Measurements from ENCODE around the gene ARHGAP21. TPM values are rescaled to one million over a fixed set of nuclear protein-coding genes. Genes with fewer than 3 reads are reported as not detected.

Gene ARHGAP21
- total RNA-seq, 1 experiment from 2014 or later: 45.8 TPM

DNA sequence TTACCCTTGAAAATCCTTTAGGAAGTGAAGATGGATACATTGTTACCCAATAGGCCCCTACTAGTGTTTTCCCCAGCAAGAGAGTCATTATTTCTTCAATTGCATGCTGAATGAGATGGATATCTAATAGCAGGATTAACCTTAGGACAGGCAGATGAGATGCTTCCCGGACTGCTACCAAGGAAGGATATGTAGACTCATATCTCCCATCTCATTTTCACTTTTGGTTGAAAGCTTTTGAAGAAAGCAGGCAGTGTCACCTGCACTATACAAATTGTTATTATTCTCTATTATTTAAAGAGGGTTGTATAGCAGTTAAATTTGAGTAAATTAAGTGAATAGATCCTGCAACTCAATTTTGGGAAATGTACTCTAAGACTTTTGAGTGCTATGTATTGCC, 17.0 kb upstream of the ARHGAP21 start:
- TF ChIP-seq SIN3A (IDR thresholded peaks at IDR 0.05; ENCODE audit: borderline replicate concordance, insufficient read depth, low read depth, low read length) (no peak), TCF7L2 (IDR thresholded peaks at IDR 0.05; ENCODE audit: low read depth, low read length) (no peak), POLR2AphosphoS5 (IDR thresholded peaks at IDR 0.05; ENCODE audit: low read depth, low read length) (no peak)
- TF ChIP-seq, protein P1, sequence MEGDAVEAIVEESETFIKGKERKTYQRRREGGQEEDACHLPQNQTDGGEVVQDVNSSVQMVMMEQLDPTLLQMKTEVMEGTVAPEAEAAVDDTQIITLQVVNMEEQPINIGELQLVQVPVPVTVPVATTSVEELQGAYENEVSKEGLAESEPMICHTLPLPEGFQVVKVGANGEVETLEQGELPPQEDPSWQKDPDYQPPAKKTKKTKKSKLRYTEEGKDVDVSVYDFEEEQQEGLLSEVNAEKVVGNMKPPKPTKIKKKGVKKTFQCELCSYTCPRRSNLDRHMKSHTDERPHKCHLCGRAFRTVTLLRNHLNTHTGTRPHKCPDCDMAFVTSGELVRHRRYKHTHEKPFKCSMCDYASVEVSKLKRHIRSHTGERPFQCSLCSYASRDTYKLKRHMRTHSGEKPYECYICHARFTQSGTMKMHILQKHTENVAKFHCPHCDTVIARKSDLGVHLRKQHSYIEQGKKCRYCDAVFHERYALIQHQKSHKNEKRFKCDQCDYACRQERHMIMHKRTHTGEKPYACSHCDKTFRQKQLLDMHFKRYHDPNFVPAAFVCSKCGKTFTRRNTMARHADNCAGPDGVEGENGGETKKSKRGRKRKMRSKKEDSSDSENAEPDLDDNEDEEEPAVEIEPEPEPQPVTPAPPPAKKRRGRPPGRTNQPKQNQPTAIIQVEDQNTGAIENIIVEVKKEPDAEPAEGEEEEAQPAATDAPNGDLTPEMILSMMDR (IDR thresholded peaks at IDR 0.05): no peak
- TF ChIP-seq, protein P2, sequence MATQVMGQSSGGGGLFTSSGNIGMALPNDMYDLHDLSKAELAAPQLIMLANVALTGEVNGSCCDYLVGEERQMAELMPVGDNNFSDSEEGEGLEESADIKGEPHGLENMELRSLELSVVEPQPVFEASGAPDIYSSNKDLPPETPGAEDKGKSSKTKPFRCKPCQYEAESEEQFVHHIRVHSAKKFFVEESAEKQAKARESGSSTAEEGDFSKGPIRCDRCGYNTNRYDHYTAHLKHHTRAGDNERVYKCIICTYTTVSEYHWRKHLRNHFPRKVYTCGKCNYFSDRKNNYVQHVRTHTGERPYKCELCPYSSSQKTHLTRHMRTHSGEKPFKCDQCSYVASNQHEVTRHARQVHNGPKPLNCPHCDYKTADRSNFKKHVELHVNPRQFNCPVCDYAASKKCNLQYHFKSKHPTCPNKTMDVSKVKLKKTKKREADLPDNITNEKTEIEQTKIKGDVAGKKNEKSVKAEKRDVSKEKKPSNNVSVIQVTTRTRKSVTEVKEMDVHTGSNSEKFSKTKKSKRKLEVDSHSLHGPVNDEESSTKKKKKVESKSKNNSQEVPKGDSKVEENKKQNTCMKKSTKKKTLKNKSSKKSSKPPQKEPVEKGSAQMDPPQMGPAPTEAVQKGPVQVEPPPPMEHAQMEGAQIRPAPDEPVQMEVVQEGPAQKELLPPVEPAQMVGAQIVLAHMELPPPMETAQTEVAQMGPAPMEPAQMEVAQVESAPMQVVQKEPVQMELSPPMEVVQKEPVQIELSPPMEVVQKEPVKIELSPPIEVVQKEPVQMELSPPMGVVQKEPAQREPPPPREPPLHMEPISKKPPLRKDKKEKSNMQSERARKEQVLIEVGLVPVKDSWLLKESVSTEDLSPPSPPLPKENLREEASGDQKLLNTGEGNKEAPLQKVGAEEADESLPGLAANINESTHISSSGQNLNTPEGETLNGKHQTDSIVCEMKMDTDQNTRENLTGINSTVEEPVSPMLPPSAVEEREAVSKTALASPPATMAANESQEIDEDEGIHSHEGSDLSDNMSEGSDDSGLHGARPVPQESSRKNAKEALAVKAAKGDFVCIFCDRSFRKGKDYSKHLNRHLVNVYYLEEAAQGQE (IDR thresholded peaks at IDR 0.05; ENCODE audit: insufficient read depth in 1 of 2, low read depth in 2 of 2, low read length in 1 of 2): no peak
- in situ Hi-C loops (cut with HindIII; ENCODE audit: low pct_unique_long_range_greater_than_20kb, low sequenced_read_pairs): no loop called here
- BruUV-seq (replicated peaks): no TSS peak
- no peak overlapping the region for H3K27ac ChIP-seq (ENCODE audit: low read length)
- H3K27me3 ChIP-seq (ENCODE audit: control insufficient read depth, insufficient read depth, low read length): no peaks in the 10 kb centered on the region
- H3K4me1 ChIP-seq (ENCODE audit: control insufficient read depth, insufficient read depth, low read length): no peaks in the 10 kb centered on the region
- H3K9me3 ChIP-seq (ENCODE audit: control insufficient read depth, insufficient read depth, low read depth, low read length): no peaks in the 10 kb centered on the region
- no peaks in the 10 kb centered on the region for H3K36me3 ChIP-seq (ENCODE audit: control insufficient read depth, insufficient read depth, low read length)
- ATAC-seq: no peak
- DNase-seq (ENCODE audit: low read depth, low spot score): no peak
- POLR2A ChIA-PET: no interaction called here
- H3K4me3 ChIP-seq (ENCODE audit: low read depth in 2 of 2, low read length in 2 of 2): no peak overlapping the region
- CTCF ChIA-PET: no interaction called here
- intact Hi-C loops (cut with micrococcal nuclease; ENCODE audit: unreplicated experiment): no loop called here

DNA sequence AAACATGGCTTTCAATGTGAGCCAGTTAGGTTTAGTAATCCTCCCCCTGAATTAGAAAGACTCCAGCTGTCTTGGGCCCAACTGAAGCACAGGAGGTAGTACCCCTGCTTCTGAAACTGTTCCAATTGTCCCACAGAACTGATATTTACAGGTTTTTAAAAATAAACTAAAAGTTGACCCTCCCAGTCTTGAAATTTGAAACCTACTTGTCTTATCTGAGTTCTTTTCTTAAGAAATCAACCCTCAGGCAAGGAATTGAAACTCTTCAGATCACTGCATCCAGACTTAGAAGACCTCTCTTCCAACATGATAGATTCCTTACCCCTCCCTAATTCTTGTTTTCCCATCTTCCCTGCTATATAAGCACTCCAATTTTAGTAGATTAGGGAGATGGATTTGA, 13.3 kb upstream of the ARHGAP21 start:
- ATAC-seq (no peak), DNase-seq (ENCODE audit: low read depth, low spot score) (no peak)
- no TSS peak for BruUV-seq (replicated peaks)

More for the DNA sequence above, 13.3 kb upstream of the ARHGAP21 start:
- Histone ChIP-seq H3K27me3 (ENCODE audit: control insufficient read depth, insufficient read depth, low read length) (no peaks in the 10 kb centered on the region), H3K9me3 (ENCODE audit: control insufficient read depth, insufficient read depth, low read depth, low read length) (no peaks in the 10 kb centered on the region), H3K36me3 (ENCODE audit: control insufficient read depth, insufficient read depth, low read length) (no peaks in the 10 kb centered on the region), H3K4me3 (ENCODE audit: low read depth in 2 of 2, low read length in 2 of 2) (no peak overlapping the region), H3K27ac (ENCODE audit: low read length) (no peak overlapping the region), H3K4me1 (ENCODE audit: control insufficient read depth, insufficient read depth, low read length) (no peaks in the 10 kb centered on the region)
- TF ChIP-seq, protein P2 (IDR thresholded peaks at IDR 0.05; ENCODE audit: insufficient read depth in 1 of 2, low read depth in 2 of 2, low read length in 1 of 2): no peak
- TF ChIP-seq SIN3A (IDR thresholded peaks at IDR 0.05; ENCODE audit: borderline replicate concordance, insufficient read depth, low read depth, low read length) (no peak), POLR2AphosphoS5 (IDR thresholded peaks at IDR 0.05; ENCODE audit: low read depth, low read length) (no peak), TCF7L2 (IDR thresholded peaks at IDR 0.05; ENCODE audit: low read depth, low read length) (no peak)
- TF ChIP-seq, protein P1 (IDR thresholded peaks at IDR 0.05): no peak
- in situ Hi-C loops (cut with HindIII; ENCODE audit: low pct_unique_long_range_greater_than_20kb, low sequenced_read_pairs): no loop called here
- ChIA-PET POLR2A (no interaction called here), CTCF (no interaction called here)
- intact Hi-C loops (cut with micrococcal nuclease; ENCODE audit: unreplicated experiment): no loop called here
